ENCODE data around the gene NAGS.

DNA sequence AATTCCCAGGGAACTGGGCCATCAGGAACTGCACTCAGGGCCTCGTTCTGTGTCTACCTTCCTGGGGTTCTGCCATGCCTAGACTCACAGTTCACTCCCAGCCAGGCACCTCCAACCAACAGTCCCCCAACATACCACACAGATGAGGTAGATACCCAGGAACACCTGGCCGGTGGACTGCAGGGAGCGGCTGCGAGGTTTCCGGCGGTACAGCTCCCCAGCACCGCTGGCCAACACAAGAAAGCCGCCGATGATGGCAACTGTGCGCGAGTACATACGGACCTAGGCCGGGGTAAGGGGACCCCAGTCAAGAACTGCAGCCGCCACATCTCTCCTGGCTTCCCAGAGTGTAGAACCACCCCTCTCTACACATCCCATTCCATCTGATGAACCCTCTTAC, 8.5 kb downstream of the NAGS start:
- no peak for TF ChIP-seq POLR2A (IDR thresholded peaks at IDR 0.05; ENCODE audit: low read depth, low read length)
- no peak for TF ChIP-seq POLR2AphosphoS5 (IDR thresholded peaks at IDR 0.05; ENCODE audit: low read depth, low read length)
- TF ChIP-seq TAF1 (IDR thresholded peaks at IDR 0.05; ENCODE audit: low read depth, low read length): no peak
- no peak for TF ChIP-seq SPI1 (IDR thresholded peaks at IDR 0.05; ENCODE audit: low read depth, low read length)

All from GM12891 (cell line).